Gastroesophageal sphincter (tissue), 4 donors: Measurements from ENCODE around the gene RIPK3. TPM values are rescaled to one million over a fixed set of nuclear protein-coding genes. Genes with fewer than 3 reads are reported as not detected.

Source experiments
- ATAC-seq: fragments of 150-250 bp; one replicate; pipeline ENCODE4 v1.9.1; 2016; ENCODE audit warnings: mild to moderate bottlenecking, moderate library complexity
- H3K27ac ChIP-seq, 4 donors: fragments of 200-600 bp; sonication (generic) in 3 of 4; 1 replicate in 3 of 4; 2 replicates in 1 of 4; pipeline ENCODE4 v1.5.1; 2016 to 2019
- H3K27me3 ChIP-seq: fragments of 200-600 bp; sonication (generic); one replicate; pipeline ENCODE4 v1.5.1; 2019
- H3K36me3 ChIP-seq, 2 donors: fragments of 200-600 bp; sonication (generic); one replicate each; pipeline ENCODE4 v1.5.1; 2019; ENCODE audit warnings: control low read depth in 1 of 2
- H3K4me1 ChIP-seq, 3 donors: fragments of 200-600 bp; sonication (generic); 1 replicate in 2 of 3; 2 replicates in 1 of 3; pipeline ENCODE4 v1.5.1; 2016 to 2019; ENCODE audit warnings: control low read depth in 2 of 3
- H3K4me3 ChIP-seq, 2 donors: fragments of 200-600 bp; sonication (generic); one replicate each; pipeline ENCODE4 v1.5.1; 2019; ENCODE audit warnings: mild to moderate bottlenecking in 1 of 2, moderate library complexity in 1 of 2
- H3K9me3 ChIP-seq, 3 donors: fragments of 200-600 bp; sonication (generic); one replicate each; pipeline ENCODE4 v1.5.1; 2017 to 2019; ENCODE audit warnings: control low read depth in 2 of 3
- EP300 ChIP-seq: sonication (generic); formaldehyde crosslinking; IDR thresholded peaks from one replicate; pipeline ENCODE4 v1.6.1; 2017; ENCODE audit warnings: antibody characterized with exemption, mild to moderate bottlenecking
- POLR2A ChIP-seq, 2 donors: fragments of 450-650 bp; IDR thresholded peaks; one replicate each; pipeline ENCODE4 v1.6.1; 2017; ENCODE audit warnings: antibody characterized with exemption in 2 of 2, mild to moderate bottlenecking in 2 of 2, moderate library complexity in 1 of 2
- POLR2AphosphoS5 ChIP-seq: sonication (generic); formaldehyde crosslinking; IDR thresholded peaks from one replicate; pipeline ENCODE4 v1.6.1; 2017; ENCODE audit warnings: antibody characterized with exemption
- WGBS, 2 donors: methylation state at CpG; one replicate each; pipeline ENCODE4 v1.1.5; 2018; ENCODE audit warnings: low coverage in 1 of 2; 5-methylcytosine and 5-hydroxymethylcytosine counted together
- total RNA-seq, 4 donors: library from RNA; depleted of rRNA; stranded (reverse); fragments of >200 nt; gene quantifications; one replicate each; pipeline ENCODE4 v1.1.0, GENCODE V29; 2016
- TF ChIP-seq, protein P1 (sequence below), 4 experiments: fragments of 200-600 bp in 2 of 4; fragments of 450-650 bp in 2 of 4; sonication (generic) in 1 of 4; IDR thresholded peaks; one replicate each; pipeline ENCODE4 v1.5.1; 2017 to 2019; ENCODE audit warnings: antibody characterized with exemption in 4 of 4, mild to moderate bottlenecking in 2 of 4, moderate library complexity in 2 of 4

Gene RIPK3
- total RNA-seq, 4 donors from 2014 or later: 3.1 to 8.9 (median 3.9) TPM

DNA sequence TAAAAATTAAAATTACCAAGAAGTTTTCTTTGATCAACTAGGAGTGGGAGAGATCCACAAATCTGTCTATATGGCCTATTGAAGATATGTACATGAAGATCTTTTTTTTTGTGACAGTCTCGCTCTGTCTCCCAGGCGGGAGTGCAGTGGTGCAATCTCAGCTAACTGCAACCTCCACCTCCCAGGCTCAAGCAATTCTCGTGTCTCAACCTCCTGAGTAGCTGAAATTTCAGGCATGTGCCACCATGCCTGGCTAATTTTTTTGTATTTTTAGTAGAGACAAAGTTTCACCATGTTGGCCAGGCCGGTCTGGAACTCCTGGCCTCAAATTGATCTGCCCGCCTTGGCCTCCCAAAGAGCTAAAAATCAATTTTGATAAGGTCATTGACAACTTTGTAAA lies 23.6 kb upstream of the RIPK3 start:
- H3K4me3 ChIP-seq: no peak overlapping the region
- peaks cover 0 to 37% (median 13%) of the 10 kb centered on the region in 3 donors for H3K4me1 ChIP-seq
- H3K27me3 ChIP-seq: no peaks in the 10 kb centered on the region
- no peak overlapping the region for H3K27ac ChIP-seq
- 72 to 84% methylated on average over 3 to 5 of the region's 5 CpGs for WGBS, 2 donors
- no peaks in the 10 kb centered on the region for H3K9me3 ChIP-seq
- no peaks in the 10 kb centered on the region for H3K36me3 ChIP-seq
- ATAC-seq: no peak
- TF ChIP-seq EP300 (no peak), POLR2A (IDR thresholded peaks at IDR 0.05) (no peak), POLR2AphosphoS5 (no peak)
- TF ChIP-seq, protein P1, sequence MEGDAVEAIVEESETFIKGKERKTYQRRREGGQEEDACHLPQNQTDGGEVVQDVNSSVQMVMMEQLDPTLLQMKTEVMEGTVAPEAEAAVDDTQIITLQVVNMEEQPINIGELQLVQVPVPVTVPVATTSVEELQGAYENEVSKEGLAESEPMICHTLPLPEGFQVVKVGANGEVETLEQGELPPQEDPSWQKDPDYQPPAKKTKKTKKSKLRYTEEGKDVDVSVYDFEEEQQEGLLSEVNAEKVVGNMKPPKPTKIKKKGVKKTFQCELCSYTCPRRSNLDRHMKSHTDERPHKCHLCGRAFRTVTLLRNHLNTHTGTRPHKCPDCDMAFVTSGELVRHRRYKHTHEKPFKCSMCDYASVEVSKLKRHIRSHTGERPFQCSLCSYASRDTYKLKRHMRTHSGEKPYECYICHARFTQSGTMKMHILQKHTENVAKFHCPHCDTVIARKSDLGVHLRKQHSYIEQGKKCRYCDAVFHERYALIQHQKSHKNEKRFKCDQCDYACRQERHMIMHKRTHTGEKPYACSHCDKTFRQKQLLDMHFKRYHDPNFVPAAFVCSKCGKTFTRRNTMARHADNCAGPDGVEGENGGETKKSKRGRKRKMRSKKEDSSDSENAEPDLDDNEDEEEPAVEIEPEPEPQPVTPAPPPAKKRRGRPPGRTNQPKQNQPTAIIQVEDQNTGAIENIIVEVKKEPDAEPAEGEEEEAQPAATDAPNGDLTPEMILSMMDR (IDR thresholded peaks at IDR 0.05): no peak

DNA sequence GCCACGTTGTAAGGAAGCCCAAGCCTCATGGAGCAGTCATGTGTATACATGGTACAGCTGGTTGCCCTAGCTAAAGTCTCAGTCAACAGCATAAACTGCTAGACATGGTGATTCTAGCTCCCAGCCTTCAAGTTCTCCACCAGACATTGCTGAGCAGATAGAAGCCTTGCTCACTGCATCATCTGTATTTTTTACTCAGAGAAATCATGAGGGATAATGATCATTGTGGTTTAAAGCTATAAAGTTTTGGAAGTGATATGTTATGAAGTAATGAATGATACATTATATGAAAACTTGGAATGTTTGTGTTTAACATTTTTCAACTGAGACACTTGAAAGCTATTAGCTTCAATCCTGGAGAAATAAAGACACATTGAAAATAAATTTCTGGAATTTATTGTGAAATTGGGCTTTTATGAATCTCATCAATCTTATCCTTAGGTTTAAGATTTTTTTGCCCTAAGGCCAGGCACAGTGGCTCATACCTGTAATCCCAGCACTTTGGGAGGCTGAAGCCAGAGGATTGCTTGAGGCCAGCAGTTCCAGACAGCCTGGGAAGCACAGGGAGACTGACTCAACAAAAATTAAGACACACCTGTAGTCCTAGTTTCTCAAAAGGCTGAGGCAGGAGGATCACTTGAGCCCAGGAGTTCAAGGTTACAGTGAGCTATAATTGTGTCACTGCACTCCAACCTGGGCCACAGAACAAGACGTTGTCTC lies 22.6 kb upstream of the RIPK3 start:
- Histone ChIP-seq H3K36me3 (no peaks in the 10 kb centered on the region), H3K4me1 (peaks cover 0 to 27% (median 13%) of the 10 kb centered on the region in 3 donors), H3K4me3 (no peak overlapping the region), H3K27ac (no peak overlapping the region), H3K27me3 (no peaks in the 10 kb centered on the region), H3K9me3 (no peaks in the 10 kb centered on the region)
- TF ChIP-seq POLR2A (IDR thresholded peaks at IDR 0.05): no peak
- no peak for TF ChIP-seq EP300
- TF ChIP-seq, protein P1 (IDR thresholded peaks at IDR 0.05): no peak
- TF ChIP-seq POLR2AphosphoS5: no peak
- 17 to 42% methylated on average over 1 to 2 of the region's 2 CpGs for WGBS, 2 donors
- no peak for ATAC-seq

DNA sequence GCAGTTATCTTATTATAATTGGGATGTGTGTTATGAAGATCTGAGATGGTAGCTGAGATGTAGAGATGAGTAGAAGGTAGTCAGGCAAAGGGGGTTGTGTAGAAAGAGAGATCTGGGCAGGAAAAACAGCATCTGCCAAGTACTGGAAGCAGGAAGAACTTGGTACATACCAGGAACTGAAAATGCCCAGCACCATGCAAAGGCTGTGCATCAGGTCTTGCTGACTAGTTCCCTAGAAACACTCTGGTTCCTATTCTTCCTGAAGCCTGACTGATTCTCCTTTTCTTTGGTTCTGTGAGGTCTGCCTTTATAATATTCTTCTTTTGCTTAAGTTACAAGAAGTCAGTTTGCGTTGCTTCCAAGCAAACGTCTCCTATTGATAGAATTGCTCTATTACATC lies 21.5 kb upstream of the RIPK3 start:
- H3K27ac ChIP-seq: no peak overlapping the region
- H3K9me3 ChIP-seq: no peaks in the 10 kb centered on the region
- no peak for ATAC-seq
- no peak overlapping the region for H3K4me3 ChIP-seq
- no peaks in the 10 kb centered on the region for H3K36me3 ChIP-seq
- WGBS, 2 donors: 56 to 58% methylated on average over 2 of the region's 2 CpGs
- TF ChIP-seq, protein P1 (IDR thresholded peaks at IDR 0.05): no peak
- no peak for TF ChIP-seq EP300
- TF ChIP-seq POLR2A (IDR thresholded peaks at IDR 0.05): no peak
- no peak for TF ChIP-seq POLR2AphosphoS5
- H3K27me3 ChIP-seq: no peaks in the 10 kb centered on the region
- peaks cover 0 to 17% (median 13%) of the 10 kb centered on the region in 3 donors for H3K4me1 ChIP-seq

DNA sequence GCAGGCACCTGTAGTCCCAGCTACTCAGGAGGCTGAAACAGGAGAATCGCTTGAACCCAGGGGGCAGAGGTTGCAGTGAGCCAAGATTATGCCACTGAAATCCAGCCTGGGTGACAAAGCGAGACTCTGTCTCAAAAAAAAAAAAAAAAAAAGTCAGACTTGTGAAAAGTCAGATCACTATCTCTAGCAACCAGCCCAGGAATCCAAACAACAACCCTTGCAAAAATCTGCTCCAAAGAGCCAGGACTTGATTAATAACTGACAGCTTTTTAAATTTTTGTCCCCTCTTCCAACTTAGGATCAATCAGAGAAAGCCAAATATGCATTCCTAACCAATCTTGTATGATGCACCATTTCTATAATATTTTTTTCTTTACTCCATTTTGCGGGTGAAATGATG lies 20.5 kb upstream of the RIPK3 start:
- no peaks in the 10 kb centered on the region for H3K9me3 ChIP-seq
- no peak overlapping the region for H3K27ac ChIP-seq
- ATAC-seq: no peak
- 73 to 91% methylated on average over 1 to 2 of the region's 3 CpGs for WGBS, 2 donors
- H3K27me3 ChIP-seq: no peaks in the 10 kb centered on the region
- no peak for TF ChIP-seq POLR2AphosphoS5
- TF ChIP-seq POLR2A (IDR thresholded peaks at IDR 0.05): no peak
- TF ChIP-seq, protein P1 (IDR thresholded peaks at IDR 0.05): no peak
- no peak for TF ChIP-seq EP300
- H3K4me3 ChIP-seq: no peak overlapping the region
- H3K36me3 ChIP-seq: no peaks in the 10 kb centered on the region
- peaks cover 0 to 6% (median 5%) of the 10 kb centered on the region in 3 donors for H3K4me1 ChIP-seq

DNA sequence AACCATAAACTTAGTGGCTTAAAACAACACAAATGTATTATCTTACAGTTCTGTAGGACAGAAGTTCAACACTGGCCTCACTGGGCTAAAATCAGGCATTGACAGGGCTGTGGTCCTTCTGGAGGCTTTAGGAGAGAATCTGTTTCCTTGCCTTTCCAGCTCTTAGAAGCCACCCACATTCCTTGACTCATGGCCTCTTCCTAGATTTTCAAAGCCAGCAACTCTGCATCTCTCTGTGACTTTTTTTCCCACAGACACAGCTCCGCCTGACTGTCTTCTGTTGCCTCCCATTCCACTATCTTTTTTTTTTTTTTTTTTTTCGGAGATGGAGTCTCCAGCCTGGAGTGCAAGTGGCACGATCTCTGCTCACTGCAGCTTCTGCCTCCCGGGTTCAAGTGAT lies 16.4 kb upstream of the RIPK3 start:
- peaks cover 0 to 23% (median 0%) of the 10 kb centered on the region in 3 donors for H3K4me1 ChIP-seq
- WGBS, 2 donors: 91 to 100% methylated on average over 1 to 3 of the region's 4 CpGs

More for the DNA sequence above, 16.4 kb upstream of the RIPK3 start:
- Histone ChIP-seq H3K27me3 (no peaks in the 10 kb centered on the region), H3K27ac (no peak overlapping the region), H3K36me3 (no peaks in the 10 kb centered on the region), H3K4me3 (no peak overlapping the region), H3K9me3 (no peaks in the 10 kb centered on the region)
- TF ChIP-seq POLR2A (IDR thresholded peaks at IDR 0.05) (no peak), EP300 (no peak), POLR2AphosphoS5 (no peak)
- TF ChIP-seq, protein P1 (IDR thresholded peaks at IDR 0.05): no peak
- no peak for ATAC-seq
